CD4-positive, alpha-beta memory T cell (primary cell): ENCODE results near the gene OMG. TPM values are rescaled to one million over a fixed set of nuclear protein-coding genes. Genes with fewer than 3 reads are reported as not detected.

Source experiments
- CTCF ChIA-PET: fragments of 350-600 bp; sonication (Branson Sonifier 250); formaldehyde crosslinking; loops from one replicate; lab custom pipeline; 2021; ENCODE audit warnings: inconsistent platforms; ENCODE audit not compliant: partially characterized antibody; lab: Charles Lee
- POLR2A ChIA-PET: fragments of 350-600 bp; sonication (Branson Sonifier 250); formaldehyde crosslinking; loops from one replicate; lab custom pipeline; 2021; ENCODE audit not compliant: partially characterized antibody; lab: Charles Lee
- DNase-seq, 5 donors: peaks; one replicate each; pipeline versions ENCODE4 v3.0.0 to v3.0.0-alpha.2; 2020 to 2022; ENCODE audit warnings: mixed read lengths in 1 of 5
- H3K27ac ChIP-seq: one replicate; pipeline ENCODE4 v1.7.0; 2013; ENCODE audit warnings: low read depth, low read length
- H3K27me3 ChIP-seq: 2 replicates; pipeline ENCODE4 v1.7.0; 2013; ENCODE audit warnings: mild to moderate bottlenecking, low read length, moderate library complexity; ENCODE audit not compliant: insufficient read depth
- H3K36me3 ChIP-seq: 2 replicates; pipeline ENCODE4 v1.7.0; 2013; ENCODE audit warnings: mild to moderate bottlenecking, low read length, moderate library complexity; ENCODE audit not compliant: insufficient read depth
- H3K4me1 ChIP-seq: 2 replicates; pipeline ENCODE4 v1.7.0; 2013; ENCODE audit warnings: mild to moderate bottlenecking, low read length, moderate library complexity; ENCODE audit not compliant: insufficient read depth
- H3K4me3 ChIP-seq, 2 donors: one replicate each; pipeline ENCODE4 v1.7.0; 2013; ENCODE audit warnings: low read length in 2 of 2, mild to moderate bottlenecking in 1 of 2
- H3K9me3 ChIP-seq, 2 donors: one replicate each; pipeline ENCODE4 v1.7.0; 2013; ENCODE audit warnings: low read length in 2 of 2, control low read depth in 1 of 2; ENCODE audit not compliant: control insufficient read depth in 1 of 2
- H3K27ac Mint-ChIP-seq, 7 donors: one replicate each; pipeline ENCODE4 v1.8.0; 2020 to 2021; ENCODE audit warnings: mixed read lengths in 7 of 7, mild to moderate bottlenecking in 6 of 7, inconsistent platforms in 3 of 7, moderate library complexity in 3 of 7
- H3K27me3 Mint-ChIP-seq, 2 donors: one replicate each; pipeline ENCODE4 v1.8.0; 2020 to 2021; ENCODE audit warnings: mixed read lengths in 2 of 2
- H3K36me3 Mint-ChIP-seq, 2 donors: one replicate each; pipeline ENCODE4 v1.8.0; 2020 to 2021; ENCODE audit warnings: mixed read lengths in 2 of 2, inconsistent platforms in 1 of 2, mild to moderate bottlenecking in 1 of 2
- H3K4me1 Mint-ChIP-seq, 4 donors: one replicate each; pipeline ENCODE4 v1.8.0; 2020 to 2021; ENCODE audit warnings: mixed read lengths in 4 of 4, mild to moderate bottlenecking in 1 of 4
- H3K4me3 Mint-ChIP-seq, 8 donors: one replicate each; pipeline ENCODE4 v1.8.0; 2020 to 2021; ENCODE audit warnings: mixed read lengths in 8 of 8, mild to moderate bottlenecking in 7 of 8, moderate library complexity in 6 of 8, inconsistent platforms in 3 of 8
- H3K9me3 Mint-ChIP-seq, 8 donors: one replicate each; pipeline ENCODE4 v1.8.0; 2020 to 2021; ENCODE audit warnings: mixed read lengths in 8 of 8, mild to moderate bottlenecking in 5 of 8, inconsistent platforms in 3 of 8, moderate library complexity in 1 of 8
- intact Hi-C: fragments of 100-400 bp; cut with micrococcal nuclease; formaldehyde crosslinking; loops from one replicate; pipeline ENCODE4 v1.15.1; 2023
- polyA plus RNA-seq, 2 donors: library from polyadenylated mRNA; unstranded; fragments of 300-500 nt; fragmentation: Illumina TruSeq; gene quantifications; one replicate each; pipeline ENCODE4 v1.2.3, GENCODE V29; 2021
- total RNA-seq, 2 experiments: library from RNA; stranded (reverse); gene quantifications; one replicate each; pipeline ENCODE4 v1.2.3, GENCODE V29; 2021

OMG gene
- total and polyA plus RNA-seq, 4 experiments from 2014 or later, result 0.61 to 0.84 (median 0.69) TPM; not detected in 1

- Histone ChIP-seq H3K9me3 (no peaks in the 10 kb centered on the region), H3K27me3 (no peaks in the 10 kb centered on the region), H3K4me3 (peak overlapping the region in 1 of 2 donors; percentile 92), H3K36me3 (no peaks in the 10 kb centered on the region), H3K4me1 (peaks cover 20% of the 10 kb centered on the region), H3K27ac (peak overlapping the region; percentile 73)
- Mint-ChIP-seq H3K36me3 (peaks cover 24 to 32% of the 10 kb centered on the region in 2 donors), H3K9me3 (no peaks in the 10 kb centered on the region), H3K27ac (peak overlapping the region; percentile 91 to 98 (median 95)), H3K4me3 (peak overlapping the region; percentile 80 to 95 (median 90)), H3K27me3 (no peaks in the 10 kb centered on the region), H3K4me1 (peaks cover 17 to 40% (median 23%) of the 10 kb centered on the region in 4 donors)
- ChIA-PET CTCF (interaction anchor here (1.8 kb wide), 1 partner anchor 9 kb away, joined by 7 read pairs; the partner anchor contains the start of gene EVI2B), POLR2A (interaction anchor here (2.3 to 8.2 kb wide), 2 partner anchors 12 to 167 kb away, joined by 18 to 197 read pairs; partner anchors contain the start of gene EVI2B)
- DNase-seq, result peak in 1 of 5 donors; percentile 71
- intact Hi-C loops, result loop anchor here (1.0 to 5.0 kb wide), 6 partner anchors 12 to 105 kb away; no protein-coding TSS in a partner anchor
Measured at GRCh38 chr17:31321966-31322365, 24.9 kb upstream of the OMG start.

DNA sequence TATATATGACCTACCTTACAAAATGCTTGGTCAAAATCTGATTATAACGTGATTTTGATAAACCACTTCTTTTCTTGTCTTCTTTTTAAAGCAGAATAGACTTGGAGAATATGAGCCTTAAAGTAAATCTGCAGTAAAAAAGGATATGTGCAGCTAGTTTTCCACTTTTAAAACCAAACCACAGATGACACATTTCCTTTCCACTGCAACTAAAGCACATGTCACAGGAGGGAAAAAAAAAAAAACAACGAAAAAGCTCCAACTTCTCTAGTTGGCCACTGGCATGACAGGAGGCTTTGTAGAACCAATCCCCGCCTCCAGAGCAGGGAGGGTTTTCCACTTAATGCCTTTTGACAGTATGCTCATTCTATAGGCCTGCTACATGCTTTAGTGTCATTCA, 24.4 kb upstream of the OMG start, which contains the start of gene EVI2A:
TSS of gene EVI2A (minus strand) at position 142 of the 400 bp plus-strand sequence. CDS start 2,609 bp downstream, outside the sequence.
- Histone ChIP-seq H3K27me3 (no peaks in the 10 kb centered on the region), H3K4me3 (peak within 1 kb of the TSS; percentile 87 to 92), H3K4me1 (peaks cover 24% of the 10 kb centered on the region), H3K9me3 (no peaks in the 10 kb centered on the region), H3K27ac (peak within 1 kb of the TSS; percentile 73), H3K36me3 (no peaks in the 10 kb centered on the region)
- H3K9me3 Mint-ChIP-seq, result no peaks in the 10 kb centered on the region
- H3K36me3 Mint-ChIP-seq, result peaks cover 22 to 31% of the 10 kb centered on the region in 2 donors
- H3K27me3 Mint-ChIP-seq, result no peaks in the 10 kb centered on the region
- peaks cover 19 to 45% (median 26%) of the 10 kb centered on the region in 4 donors for H3K4me1 Mint-ChIP-seq
- CTCF ChIA-PET, result interaction anchor here (1.8 kb wide), 1 partner anchor 8 kb away, joined by 7 read pairs; the partner anchor contains the start of gene EVI2B
- intact Hi-C loops, result loop anchor here (1.0 to 5.0 kb wide), 6 partner anchors 11 to 104 kb away; no protein-coding TSS in a partner anchor
- H3K27ac Mint-ChIP-seq, result peak within 1 kb of the TSS; percentile 91 to 98 (median 95)
- peak; percentile 83 to 96 (median 88) for DNase-seq
- peak within 1 kb of the TSS; percentile 80 to 95 (median 90) for H3K4me3 Mint-ChIP-seq
- POLR2A ChIA-PET, result interaction anchor here (0.6 to 8.2 kb wide), 5 partner anchors 12 to 1154 kb away, joined by 3 to 197 read pairs (median 3); partner anchors contain the start of gene EVI2B

- DNase-seq, result no peak
- intact Hi-C loops, result loop anchor here (1.0 to 5.0 kb wide), 6 partner anchors 10 to 103 kb away; no protein-coding TSS in a partner anchor
- ChIA-PET CTCF (interaction anchor here (1.4 to 1.8 kb wide), 3 partner anchors 7 to 54 kb away, joined by 6 to 9 read pairs (median 7); partner anchors contain the start of gene EVI2B), POLR2A (interaction anchor here (2.3 to 8.2 kb wide), 2 partner anchors 11 to 168 kb away, joined by 18 to 197 read pairs; partner anchors contain the start of gene EVI2B)
- Mint-ChIP-seq H3K36me3 (peaks cover 15 to 31% of the 10 kb centered on the region in 2 donors), H3K4me3 (peak overlapping the region; percentile 80 to 95 (median 90)), H3K4me1 (peaks cover 23 to 51% (median 32%) of the 10 kb centered on the region in 4 donors), H3K27me3 (no peaks in the 10 kb centered on the region), H3K9me3 (no peaks in the 10 kb centered on the region), H3K27ac (peak overlapping the region; percentile 91 to 98 (median 95))
- Histone ChIP-seq H3K27me3 (no peaks in the 10 kb centered on the region), H3K4me1 (peaks cover 31% of the 10 kb centered on the region), H3K4me3 (peak overlapping the region; percentile 87 to 92), H3K27ac (peak overlapping the region; percentile 73), H3K36me3 (no peaks in the 10 kb centered on the region), H3K9me3 (no peaks in the 10 kb centered on the region)
Measured at GRCh38 chr17:31320791-31321190, 23.8 kb upstream of the OMG start.

DNA sequence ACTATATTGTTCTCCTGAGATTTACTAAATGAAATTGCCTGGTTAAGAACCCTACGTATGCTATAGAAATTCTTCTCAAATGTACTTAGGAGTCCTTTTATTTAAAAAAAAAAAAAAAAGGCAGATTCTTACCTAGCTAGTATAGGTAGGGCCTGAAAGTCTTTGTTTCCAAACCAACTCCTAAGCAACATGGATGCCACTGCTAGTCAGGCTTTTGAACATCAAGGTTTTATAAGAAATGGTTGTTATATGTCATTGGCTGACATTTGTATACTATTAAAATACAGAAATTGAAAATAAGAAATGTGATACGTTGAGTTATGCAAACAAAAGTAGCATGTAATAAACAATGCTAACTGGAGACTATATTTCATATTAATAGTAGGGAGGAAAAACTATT, 23.2 kb upstream of the OMG start:
- ChIA-PET CTCF (interaction anchor here (1.1 to 2.2 kb wide), 6 partner anchors 9 to 186 kb away, joined by 3 to 9 read pairs (median 4); no protein-coding TSS in a partner anchor), POLR2A (interaction anchor here (1.1 to 8.2 kb wide), 6 partner anchors 11 to 188 kb away, joined by 3 to 197 read pairs (median 7); partner anchors contain the start of gene EVI2B)
- Histone ChIP-seq H3K4me1 (peaks cover 37% of the 10 kb centered on the region), H3K9me3 (no peaks in the 10 kb centered on the region), H3K4me3 (peak overlapping the region; percentile 87 to 92), H3K36me3 (no peaks in the 10 kb centered on the region), H3K27ac (peak overlapping the region; percentile 73), H3K27me3 (no peaks in the 10 kb centered on the region)
- H3K4me3 Mint-ChIP-seq, result peak overlapping the region; percentile 80 to 95 (median 90)
- H3K9me3 Mint-ChIP-seq, result no peaks in the 10 kb centered on the region
- peak overlapping the region; percentile 60 to 98 (median 92) for H3K27ac Mint-ChIP-seq
- intact Hi-C loops, result loop anchor here (2.0 to 5.0 kb wide), 4 partner anchors 13 to 103 kb away; no protein-coding TSS in a partner anchor
- H3K27me3 Mint-ChIP-seq, result no peaks in the 10 kb centered on the region
- H3K36me3 Mint-ChIP-seq, result peaks cover 12 to 31% of the 10 kb centered on the region in 2 donors
- peaks cover 26 to 54% (median 35%) of the 10 kb centered on the region in 4 donors for H3K4me1 Mint-ChIP-seq
- peak in 1 of 5 donors; percentile 11 for DNase-seq

DNA sequence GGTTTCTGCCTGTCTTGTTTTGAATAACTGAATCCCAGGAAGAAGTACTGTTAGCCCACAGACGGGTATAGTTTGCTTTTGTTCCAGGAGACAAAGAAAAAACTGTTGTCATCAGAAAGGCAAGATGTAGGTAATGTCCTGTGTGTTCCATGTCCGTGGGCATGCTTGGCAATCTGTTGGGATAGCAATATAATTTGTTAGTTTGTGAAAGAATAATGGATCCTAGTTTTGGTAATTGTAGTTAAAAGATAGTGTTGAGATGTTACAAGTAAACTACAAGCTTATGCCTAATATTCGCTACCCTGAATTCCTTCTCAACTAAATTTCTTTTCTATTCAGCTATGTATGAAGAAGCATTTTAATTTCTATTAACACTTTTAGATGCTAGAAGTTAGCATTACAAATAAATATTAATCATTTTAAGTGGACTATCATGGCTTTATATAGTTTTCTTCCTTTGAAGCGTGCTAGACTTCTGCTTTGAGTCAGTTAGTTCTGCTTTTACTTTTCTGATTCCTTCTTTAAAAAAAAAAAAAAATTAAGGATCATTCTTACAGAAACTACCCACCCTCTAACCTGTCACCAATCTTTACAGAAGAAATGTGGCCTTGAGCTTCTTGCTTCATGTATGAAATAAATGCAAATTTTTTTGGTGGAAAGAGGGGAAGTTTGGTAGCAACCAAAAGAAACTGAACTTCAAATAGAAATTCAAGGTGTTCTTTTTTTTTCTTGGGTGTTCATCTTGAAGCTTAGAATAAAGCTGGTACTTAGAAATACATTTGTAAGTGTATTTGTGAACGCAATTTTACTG, 22.0 kb upstream of the OMG start:
- peaks cover 12 to 34% of the 10 kb centered on the region in 2 donors for H3K36me3 Mint-ChIP-seq
- CTCF ChIA-PET, result interaction anchor here (1.0 to 2.2 kb wide), 8 partner anchors 8 to 187 kb away, joined by 3 to 9 read pairs (median 4); no protein-coding TSS in a partner anchor
- peak in 3 of 5 donors; percentile 33 to 43 (median 38) for DNase-seq
- no peaks in the 10 kb centered on the region for H3K9me3 Mint-ChIP-seq
- peak overlapping the region; percentile 86 to 95 (median 90) for H3K4me3 Mint-ChIP-seq
- H3K27me3 ChIP-seq, result no peaks in the 10 kb centered on the region
- intact Hi-C loops, result loop anchor here (5.0 kb wide), 1 partner anchor 497 kb away; the partner anchor contains the start of gene CRLF3
- no peaks in the 10 kb centered on the region for H3K27me3 Mint-ChIP-seq
- H3K4me1 ChIP-seq, result peaks cover 48% of the 10 kb centered on the region
- peak overlapping the region; percentile 73 for H3K27ac ChIP-seq
- H3K36me3 ChIP-seq, result no peaks in the 10 kb centered on the region
- peak overlapping the region; percentile 92 to 97 (median 93) for H3K27ac Mint-ChIP-seq
- POLR2A ChIA-PET, result interaction anchor here (0.6 to 8.2 kb wide), 8 partner anchors 9 to 228 kb away, joined by 3 to 197 read pairs (median 4); partner anchors contain the start of gene EVI2B
- H3K9me3 ChIP-seq, result no peaks in the 10 kb centered on the region
- peak overlapping the region; percentile 87 to 92 for H3K4me3 ChIP-seq
- H3K4me1 Mint-ChIP-seq, result peaks cover 32 to 62% (median 41%) of the 10 kb centered on the region in 4 donors

DNA sequence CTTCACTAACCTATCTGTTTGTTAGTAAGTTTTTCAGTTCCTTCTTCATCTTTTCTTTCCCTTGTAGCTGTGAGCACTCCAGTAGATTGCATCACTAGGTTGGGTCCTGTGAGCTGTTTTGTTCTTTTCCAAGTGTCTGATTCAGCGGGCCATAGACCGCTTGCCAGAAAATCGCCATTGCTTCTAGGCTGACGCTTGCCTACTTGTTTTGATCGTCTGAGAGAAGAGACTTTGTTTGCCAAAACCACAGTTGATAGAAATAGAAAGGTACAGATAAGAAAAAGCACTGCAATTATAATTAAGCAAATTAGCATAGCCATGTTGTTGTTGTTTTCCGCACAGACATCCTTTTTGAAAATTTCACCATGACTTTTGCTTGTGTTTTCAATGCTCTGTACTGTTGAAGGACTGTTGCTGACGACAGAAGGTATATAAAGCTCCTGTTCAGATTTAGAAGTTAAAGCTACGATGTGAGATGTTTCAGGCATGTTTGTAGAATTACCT, 21.3 kb upstream of the OMG start:
- Mint-ChIP-seq H3K27me3 (no peaks in the 10 kb centered on the region), H3K4me1 (peaks cover 28 to 61% (median 36%) of the 10 kb centered on the region in 4 donors), H3K4me3 (peak overlapping the region; percentile 86 to 95 (median 90)), H3K36me3 (peaks cover 12 to 36% of the 10 kb centered on the region in 2 donors), H3K27ac (peak overlapping the region; percentile 92 to 97 (median 93)), H3K9me3 (no peaks in the 10 kb centered on the region)
- Histone ChIP-seq H3K27ac (peak overlapping the region; percentile 73), H3K36me3 (no peaks in the 10 kb centered on the region), H3K9me3 (no peaks in the 10 kb centered on the region), H3K27me3 (no peaks in the 10 kb centered on the region), H3K4me1 (peaks cover 48% of the 10 kb centered on the region), H3K4me3 (peak overlapping the region; percentile 87 to 92)
- ChIA-PET POLR2A (interaction anchor here (0.7 to 8.2 kb wide), 5 partner anchors 9 to 171 kb away, joined by 3 to 197 read pairs (median 7); partner anchors contain the start of gene EVI2B), CTCF (interaction anchor here (1.0 to 2.2 kb wide), 3 partner anchors 52 to 102 kb away, joined by 3 to 6 read pairs (median 6); no protein-coding TSS in a partner anchor)
- peak; percentile 64 to 89 (median 69) for DNase-seq
- intact Hi-C loops, result loop anchor here (5.0 kb wide), 1 partner anchor 496 kb away; the partner anchor contains the start of gene CRLF3
